NCI-H226 (cell line): ENCODE data around the gene HNRNPR.
"Not testable (repeated sequence)": the region's sequence is repeated elsewhere in the genome, so short reads cannot be mapped to it uniquely, and the experiment has no call there.

ENCODE experiments used
- DNase-seq: peaks from one replicate; pipeline ENCODE4 v3.0.0-alpha.2; 2015

The HNRNPR gene

GRCh38 chr1:23344111-23344986 lies at the start of gene HNRNPR:
HNRNPR (minus strand) TSS chr1:23344284; CDS start chr1:23341008, 3,276 bp downstream.
- DNase-seq: peak; percentile 100

DNA sequence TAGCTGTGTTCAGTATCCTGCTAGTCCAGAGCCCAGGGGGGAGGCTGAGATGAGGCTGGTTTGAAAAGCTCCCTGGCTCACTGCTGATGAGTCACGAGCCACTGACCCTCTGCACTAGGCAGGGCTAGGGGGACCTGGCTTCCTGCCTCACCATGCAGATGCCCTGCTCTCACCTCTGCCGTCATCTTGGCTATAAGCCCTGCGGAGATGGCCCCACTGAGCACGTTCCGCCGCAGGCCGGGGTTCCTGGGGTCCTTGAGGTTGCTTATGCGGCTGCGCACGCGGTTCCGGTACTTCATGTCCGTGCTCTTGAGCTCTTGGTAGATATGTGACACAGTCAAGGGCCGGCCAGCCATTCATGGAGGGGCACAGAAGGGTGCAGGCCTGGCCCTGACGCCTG lies 49.6 kb upstream of the HNRNPR start:
- DNase-seq: peak; percentile 38

DNA sequence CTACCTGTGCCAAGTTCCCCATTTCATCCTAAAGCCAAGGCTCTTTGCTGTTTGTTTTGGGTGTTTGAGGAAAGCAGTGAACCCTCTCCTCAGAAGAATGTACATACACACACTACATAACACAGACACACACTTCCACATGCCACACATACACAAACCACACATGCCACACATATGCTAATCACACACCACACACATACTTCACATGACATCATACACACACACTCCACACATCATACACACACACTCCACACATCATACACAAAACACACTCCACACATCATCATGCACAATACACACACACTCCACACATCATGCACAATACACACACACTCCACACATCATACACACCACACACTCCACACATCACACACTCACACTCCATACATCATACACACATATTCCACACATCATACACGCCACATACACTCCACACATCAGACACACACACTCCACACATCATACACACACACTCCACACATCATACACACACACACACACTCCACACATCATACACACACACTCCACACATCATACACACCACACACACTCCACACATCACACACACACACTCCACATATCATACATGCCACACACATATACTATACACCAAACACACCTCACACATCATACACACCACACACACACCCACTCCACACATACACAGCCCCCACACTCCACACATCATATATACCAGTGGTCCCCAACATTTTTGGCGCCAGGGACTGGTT lies 48.2 kb upstream of the HNRNPR start:
- no peak for DNase-seq

DNA sequence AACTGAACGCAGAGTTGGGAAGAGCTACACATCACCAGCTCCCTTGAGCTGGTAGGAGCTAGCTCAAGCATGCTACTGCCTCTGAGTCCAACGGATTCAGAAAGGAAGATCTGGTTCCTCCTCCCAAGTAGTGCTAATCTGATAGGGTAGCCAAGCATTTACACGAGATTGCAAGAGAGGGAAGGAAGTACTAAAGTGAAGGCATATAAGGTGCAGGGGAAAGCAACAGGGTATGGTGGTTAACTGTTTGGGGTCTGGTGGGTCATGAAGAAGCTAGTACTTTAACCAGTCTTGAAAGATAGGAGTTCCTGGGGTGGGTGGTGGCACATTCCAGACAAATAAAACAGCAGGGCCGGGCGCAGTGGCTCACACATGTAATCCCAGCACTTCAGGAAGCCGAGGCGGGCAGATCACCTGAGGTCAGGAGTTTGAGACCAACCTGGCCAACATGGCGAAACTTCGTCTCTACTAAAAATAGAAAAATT lies 45.8 kb upstream of the HNRNPR start:
- no peak for DNase-seq

GRCh38 chr1:23387494-23387893 lies 43.4 kb upstream of the HNRNPR start:
- no peak for DNase-seq

- peak; percentile 41 for DNase-seq
Observed at GRCh38 chr1:23385119-23385621, 41.1 kb upstream of the HNRNPR start.

DNA sequence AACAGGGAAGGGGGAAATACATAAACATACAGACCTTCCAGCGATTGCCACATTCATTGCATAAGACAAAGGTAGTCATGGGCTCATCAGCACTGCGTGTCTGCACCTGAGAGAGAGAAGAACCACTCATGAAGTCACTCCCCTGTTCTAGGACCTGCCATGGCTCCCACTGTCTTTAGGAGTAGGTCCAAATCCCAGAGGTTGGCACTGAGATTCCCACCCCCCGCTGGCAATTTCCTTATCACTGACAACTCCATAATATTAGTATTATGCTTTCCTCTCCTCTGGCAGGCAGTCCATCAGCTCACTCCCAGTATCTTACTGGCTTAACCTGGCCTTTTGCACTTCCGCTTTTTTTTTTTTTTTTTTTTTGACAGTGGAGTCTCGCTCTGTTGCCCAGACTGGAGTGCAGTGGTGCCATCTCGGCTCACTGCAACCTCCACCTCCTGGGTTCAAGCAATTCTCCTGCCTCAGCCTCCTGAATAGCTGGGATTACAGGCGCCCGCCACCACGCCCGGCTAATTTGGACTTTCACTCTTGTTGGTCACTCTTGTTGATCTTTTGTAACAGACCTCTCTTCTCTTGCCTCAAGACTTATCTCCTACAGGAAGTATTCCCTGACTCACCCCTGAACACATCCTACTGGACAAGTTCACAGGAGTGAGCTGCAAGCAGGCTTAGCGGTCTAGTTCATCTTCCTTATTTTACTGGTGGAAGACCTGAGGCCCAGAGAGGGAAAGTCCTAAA lies 40.4 kb upstream of the HNRNPR start:
- peak; percentile 81 for DNase-seq

- no peak for DNase-seq
Observed at GRCh38 chr1:23383577-23384311, 39.7 kb upstream of the HNRNPR start.

- no peak for DNase-seq
Observed at GRCh38 chr1:23381233-23381885, 37.3 kb upstream of the HNRNPR start.

DNA sequence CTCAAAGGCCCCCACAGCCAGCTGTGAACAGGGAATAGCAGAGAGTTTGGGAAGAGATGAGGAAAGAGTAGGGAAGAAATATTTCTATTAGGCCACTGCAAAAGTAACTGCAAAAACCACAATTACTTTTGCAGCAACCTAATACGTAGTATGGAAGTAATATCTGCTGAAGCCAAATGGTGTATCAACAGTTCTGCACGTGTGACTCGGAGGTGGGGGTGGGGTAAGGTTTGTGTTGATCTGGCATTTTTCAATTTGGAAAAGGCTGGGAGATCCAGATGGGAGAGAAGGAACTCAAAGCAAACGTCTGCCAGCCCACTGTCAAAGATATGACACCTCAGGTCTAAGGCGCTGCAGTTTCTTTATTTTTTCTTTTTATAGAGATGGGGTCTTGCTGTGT lies 36.6 kb upstream of the HNRNPR start:
- no peak for DNase-seq

DNA sequence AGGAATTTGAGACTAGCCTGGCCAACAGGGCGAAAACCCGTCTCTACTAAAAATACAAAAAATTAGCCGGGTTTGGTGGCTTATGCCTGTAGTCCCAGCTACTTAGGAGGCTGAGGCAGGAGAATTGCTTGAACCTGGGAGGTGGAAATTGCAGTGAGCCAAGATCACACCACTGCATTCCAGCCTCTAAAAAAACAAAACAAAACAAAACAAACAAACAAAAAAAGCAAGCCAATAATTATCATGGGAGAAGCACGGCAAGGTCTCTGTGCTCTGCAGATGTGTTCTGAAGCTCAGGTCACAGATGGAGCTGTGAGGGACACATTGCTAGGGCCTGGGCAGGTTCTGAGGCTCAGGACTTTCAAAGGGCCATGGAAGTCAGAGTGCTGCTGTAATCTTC lies 36.2 kb upstream of the HNRNPR start:
- not testable (repeated sequence) for DNase-seq

GRCh38 chr1:23376890-23377811 lies 33.1 kb upstream of the HNRNPR start:
- no peak for DNase-seq

DNA sequence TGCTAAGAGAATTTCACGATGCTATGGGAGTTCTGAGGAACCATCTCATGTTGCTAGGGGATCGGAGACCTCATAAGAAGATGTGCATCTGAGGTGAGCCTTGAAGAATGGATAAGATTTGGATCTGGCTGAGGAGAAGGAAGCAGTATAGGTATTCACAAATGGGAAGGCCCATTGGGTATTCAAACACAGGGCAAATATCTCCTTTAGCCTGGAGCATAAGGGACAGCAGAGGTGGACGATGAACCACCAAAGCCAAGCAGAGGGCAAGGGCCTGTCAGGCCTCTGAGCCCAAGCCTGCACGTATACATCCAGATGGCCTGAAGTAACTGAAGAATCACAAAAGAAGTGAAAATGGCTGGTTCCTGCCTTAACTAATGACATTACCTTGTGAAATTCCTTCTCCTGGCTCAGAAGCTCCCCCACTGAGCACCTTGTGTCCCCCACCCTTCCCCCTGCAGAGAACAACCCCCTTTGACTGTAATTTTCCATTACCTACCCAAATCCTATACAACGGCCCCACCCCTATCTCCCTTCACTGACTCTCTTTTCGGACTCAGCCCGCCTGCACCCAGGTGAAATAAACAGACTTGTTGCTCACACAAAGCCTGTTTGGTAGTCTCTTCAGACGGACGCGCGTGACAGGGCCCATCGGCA lies 30.1 kb upstream of the HNRNPR start:
- not testable (repeated sequence) for DNase-seq

DNA sequence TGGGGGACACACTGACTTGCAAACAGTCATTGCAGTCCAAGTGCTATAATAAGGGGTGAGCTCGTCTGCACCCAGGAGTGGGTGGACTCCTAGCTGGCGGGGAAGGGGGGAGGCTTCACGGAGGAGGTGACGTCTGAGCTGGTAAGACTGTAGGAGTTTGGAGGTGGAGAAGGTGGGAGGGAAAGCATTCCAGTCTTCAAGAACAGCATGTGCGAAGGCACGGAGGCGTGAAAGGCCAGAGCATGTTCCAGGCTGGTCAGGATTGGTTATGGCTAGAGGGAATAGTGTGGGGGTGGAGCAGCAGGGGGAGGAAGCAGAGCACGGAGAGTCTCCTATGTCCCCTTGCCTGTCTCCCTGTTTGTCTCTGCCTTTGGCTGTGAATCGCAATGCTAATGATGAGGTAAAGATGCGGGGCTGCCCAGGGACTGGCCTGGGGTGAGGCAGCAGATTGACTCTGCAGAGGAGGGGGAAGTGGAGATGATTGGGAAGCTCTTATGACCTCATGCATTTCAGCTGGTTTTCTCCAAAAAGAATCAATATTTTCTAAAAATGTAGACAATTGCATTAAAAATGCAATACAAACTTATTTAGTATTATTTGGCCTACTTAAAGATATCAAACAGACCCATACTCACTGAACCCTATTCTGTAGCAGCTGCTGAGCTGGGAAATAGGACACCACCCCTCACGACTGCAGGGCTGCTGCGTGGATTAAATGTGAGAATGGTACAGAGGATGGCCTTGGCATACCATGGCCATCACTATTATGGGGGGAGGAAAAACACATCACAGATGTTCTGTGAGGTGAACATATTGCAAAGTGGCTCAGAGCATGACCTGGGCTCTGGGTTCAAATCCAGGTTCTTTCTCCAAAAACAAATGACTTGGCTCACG lies 28.1 kb upstream of the HNRNPR start:
- no peak for DNase-seq

- no peak for DNase-seq
Observed at GRCh38 chr1:23370709-23371584, 26.9 kb upstream of the HNRNPR start.

DNA sequence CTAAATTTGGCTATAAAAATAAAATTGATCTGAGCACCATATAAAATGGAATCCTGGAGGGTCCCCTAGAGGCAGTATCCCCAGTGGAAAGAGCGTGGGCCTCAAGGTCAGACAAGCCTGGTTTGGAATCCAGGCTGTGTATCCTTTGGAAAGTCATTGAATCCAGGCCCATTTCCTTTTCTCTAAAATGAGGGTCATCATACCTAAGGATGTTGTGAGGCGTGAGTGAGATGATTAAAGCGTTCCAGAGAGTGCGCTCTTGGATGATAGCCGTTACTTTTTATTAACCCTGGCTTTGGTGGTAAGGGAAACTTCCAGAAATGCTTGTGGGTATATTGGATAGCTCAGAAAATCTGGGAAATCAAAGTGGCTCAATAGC lies 26.2 kb upstream of the HNRNPR start:
- no peak for DNase-seq

GRCh38 chr1:23369335-23370013 lies 25.4 kb upstream of the HNRNPR start, which contains the start of gene ZNF436:
ZNF436 (minus strand) TSS chr1:23369836; CDS start chr1:23368005, 1,831 bp downstream.
- peak; percentile 61 for DNase-seq
